HPDE6-E6E7 (cell line): ENCODE results near the gene TH.

Experiments
- DNase-seq: peaks from one replicate; pipeline ENCODE4 v3.0.0; 2011; ENCODE audit warnings: missing footprints; ENCODE audit errors: extremely low spot score

The TH gene

DNA sequence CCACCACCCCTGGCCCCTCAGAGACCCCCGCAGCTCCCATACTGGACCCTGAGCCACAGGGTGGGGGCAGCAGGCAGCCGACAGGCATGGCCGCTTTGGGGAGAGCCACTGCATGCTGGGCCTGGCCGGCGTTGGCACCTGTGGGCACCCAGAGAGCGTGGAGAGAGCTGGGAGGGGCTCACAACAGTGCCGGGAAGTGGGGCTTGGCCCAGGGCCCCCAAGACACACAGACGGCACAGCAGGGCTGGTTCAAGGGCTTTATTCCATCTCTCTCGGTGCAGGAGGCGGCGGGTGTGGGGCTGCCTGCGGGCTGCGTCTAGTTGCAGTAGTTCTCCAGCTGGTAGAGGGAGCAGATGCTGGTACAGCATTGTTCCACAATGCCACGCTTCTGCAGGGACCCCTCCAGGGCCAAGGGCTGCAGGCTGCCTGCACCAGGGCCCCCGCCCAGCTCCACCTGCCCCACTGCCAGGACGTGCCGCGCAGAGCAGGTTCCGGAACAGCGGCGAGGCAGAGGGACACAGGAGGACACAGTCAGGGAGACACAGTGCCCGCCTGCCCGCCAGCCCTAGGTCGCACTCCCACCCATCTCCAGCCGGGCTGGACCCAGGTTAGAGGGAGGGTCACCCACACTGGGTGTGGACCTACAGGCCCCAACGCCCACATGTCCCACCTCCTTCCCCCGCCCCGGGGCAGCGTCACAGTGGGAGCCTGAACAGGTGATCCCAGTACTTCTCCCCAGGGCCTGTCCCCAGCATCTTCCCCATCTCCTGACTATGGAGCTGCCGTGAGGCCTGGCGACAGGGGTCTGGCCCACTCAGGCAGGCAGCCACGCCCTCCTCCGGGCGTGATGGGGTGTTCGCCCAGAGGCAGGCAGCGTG, 11.8 kb downstream of the TH start:
- no peak for DNase-seq

DNA sequence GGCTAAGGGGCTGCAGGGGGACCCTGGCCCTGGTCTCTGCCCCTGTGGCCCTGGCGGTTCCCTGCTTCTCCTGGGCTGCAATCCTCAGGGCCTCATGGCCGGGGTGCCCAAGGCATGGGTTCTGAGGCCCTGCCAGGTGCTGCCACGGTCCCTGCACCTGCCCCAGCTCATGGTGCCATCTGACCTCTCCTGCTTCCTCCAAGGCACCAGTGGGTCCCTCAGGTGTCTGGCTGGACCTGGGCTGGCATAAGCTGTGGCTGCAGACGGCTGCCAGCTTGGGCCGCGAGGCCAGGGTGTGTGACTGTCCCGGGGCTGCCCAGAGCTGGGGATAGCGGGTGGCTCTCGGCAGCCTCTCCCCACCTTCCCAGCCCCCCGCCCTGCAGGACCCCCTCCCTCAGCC, 12.6 kb downstream of the TH start:
- no peak for DNase-seq

DNA sequence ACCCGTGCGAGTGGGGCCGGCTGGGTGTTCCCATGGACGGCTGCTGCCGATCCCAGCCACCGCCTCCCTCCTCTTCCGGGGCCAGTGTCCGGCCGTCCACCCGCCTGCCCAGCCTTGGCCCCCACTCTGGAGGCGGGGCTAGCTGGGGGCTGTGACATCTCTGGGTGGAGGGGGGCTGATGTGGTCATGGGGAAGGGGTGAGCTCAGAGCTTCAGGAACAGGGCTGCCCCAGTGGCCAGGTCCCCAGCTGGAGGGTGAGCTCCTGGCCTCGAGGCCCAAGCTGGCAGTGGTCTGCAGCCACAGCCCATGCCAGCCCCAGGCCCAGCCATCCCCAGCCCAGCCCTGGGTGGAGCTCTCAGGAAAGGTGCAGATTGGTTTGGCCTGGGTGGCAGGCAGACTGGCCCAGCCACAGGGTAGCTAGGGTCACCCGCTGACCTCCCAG, 13.3 kb downstream of the TH start:
- DNase-seq, result no peak

DNA sequence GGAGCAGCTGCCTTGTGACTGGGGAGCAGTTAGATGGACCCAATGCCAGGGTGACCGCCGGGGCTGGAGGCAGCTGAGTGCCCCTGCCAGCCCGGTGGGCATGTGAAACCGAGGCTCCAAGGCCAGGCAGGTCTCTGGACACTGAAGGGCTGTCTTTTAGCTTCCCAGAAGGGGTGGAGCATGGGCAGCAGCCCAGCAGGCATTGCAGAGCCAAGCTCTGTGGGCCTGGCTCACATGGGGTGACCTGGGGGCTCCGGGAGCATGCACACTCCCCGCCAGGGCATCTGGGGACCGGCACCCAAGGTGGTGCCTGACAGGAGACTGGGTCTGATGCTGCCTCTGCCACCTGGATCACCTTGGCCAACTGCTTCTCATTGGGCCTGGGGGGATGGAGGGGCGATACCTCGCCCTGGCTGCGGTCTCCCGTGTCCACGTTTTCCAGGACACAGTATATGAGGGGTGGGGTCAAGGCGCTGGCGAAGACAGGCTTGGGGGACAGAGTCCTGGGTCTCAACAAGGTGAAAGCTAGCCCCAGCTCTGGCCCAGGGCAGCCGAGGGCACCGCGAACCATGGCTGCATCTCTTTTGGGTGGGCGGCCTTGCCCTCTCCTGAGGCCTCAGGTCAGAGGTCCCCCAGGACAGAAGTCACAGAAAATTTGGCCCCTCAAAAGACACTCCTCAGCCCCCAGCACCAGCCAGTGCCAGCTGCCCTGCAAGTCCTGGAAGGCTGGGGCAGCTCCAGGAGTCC, 14.1 kb downstream of the TH start:
- no peak for DNase-seq

DNA sequence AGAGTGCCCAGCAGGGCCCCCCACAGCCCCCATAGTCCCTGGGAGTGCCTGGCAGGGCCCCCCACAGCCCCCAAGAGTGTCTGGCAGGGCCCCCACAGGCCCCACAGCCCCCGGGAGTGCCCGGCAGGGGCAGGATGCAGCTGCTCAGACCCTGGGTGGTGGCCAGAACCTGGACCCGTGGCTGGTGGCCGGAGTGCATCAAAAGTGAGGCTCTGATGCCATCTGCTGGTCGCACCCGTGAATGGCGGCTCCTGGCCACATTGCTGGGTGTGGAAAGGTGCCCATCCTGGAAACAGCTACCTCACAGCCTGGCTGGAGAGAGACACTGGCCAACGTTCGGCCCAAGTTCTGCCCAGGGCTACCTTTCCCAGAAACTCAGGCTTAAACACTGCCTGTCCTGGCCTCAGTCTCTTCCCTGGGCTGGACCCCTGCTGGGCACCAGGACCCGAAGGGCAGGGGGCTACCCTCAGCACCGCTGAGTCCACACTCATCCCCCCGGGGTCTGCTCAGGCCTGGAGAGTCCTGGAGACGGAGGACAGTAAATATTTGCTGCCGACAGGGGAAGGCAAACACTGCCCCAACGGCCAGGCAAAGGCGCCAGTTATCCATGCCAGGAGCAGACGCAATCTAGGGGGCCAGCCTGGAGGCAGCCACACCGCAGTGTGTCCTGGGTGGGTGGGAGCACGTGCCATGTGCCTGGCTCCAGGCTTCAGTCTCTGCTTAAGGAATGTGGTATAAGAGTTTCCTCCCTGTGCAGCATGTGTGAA, 15.0 kb downstream of the TH start:
- DNase-seq, result peak; percentile 63

DNA sequence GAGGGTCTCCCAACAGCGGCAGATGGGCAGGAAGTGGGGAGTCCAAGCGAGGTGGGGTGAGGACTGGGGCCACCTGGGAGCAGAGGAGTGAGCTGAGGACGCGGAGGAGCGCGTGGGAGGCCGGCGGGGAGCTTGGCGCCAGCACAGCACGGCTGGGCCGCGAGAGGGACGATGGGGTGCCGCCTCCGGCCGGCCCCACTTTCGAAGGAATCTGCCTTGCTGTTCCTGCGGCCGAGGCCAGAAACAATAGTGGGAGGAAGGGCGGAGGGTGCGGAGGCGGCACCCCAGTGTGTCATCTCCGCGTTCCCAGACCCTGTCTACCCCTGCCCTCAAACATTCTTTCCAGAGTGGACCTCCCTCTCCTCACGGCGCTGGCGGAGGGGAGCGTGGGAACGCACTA, 16.1 kb downstream of the TH start:
- no peak for DNase-seq

DNA sequence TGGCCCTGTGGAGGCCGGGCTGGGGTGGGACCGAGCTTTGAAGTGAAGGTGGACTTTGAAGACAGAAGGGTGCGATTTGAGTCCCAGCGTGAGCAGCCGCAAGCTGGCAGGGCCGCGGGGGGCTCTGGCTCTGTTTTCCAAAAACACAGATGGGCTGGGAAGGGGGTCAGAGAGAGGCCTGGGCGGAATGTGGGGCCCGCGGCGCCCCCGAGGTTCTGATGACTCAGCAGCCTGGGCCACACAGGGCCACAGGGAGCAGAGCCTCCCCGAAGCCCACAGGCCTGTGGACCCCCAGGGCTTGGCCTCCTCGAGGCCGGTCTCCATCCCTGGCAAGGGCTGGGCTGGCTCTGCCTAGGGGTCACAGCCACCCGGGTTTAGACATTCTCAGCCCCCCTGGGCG, 16.7 kb downstream of the TH start:
- no peak for DNase-seq

DNA sequence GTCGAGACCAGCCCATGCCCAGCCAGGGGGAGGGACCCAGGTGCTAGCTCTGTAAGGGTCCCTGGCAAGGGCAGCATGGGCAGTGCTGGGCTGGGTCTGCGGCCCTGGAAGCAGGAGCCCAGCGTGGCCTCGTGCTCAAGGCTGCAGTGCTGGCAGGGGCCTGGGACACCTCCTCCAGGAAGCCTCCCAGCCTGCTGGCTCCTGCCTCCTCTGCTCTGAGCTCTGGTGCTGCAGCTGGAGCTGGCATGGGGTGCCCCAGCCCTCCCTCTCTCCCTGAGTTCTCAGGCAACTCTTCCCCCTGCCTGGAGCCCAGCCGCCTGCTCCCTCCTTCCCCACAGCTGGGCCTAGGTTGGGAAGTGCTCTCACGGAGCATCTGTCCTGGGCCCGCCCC, 17.4 kb downstream of the TH start:
- DNase-seq, result no peak

DNA sequence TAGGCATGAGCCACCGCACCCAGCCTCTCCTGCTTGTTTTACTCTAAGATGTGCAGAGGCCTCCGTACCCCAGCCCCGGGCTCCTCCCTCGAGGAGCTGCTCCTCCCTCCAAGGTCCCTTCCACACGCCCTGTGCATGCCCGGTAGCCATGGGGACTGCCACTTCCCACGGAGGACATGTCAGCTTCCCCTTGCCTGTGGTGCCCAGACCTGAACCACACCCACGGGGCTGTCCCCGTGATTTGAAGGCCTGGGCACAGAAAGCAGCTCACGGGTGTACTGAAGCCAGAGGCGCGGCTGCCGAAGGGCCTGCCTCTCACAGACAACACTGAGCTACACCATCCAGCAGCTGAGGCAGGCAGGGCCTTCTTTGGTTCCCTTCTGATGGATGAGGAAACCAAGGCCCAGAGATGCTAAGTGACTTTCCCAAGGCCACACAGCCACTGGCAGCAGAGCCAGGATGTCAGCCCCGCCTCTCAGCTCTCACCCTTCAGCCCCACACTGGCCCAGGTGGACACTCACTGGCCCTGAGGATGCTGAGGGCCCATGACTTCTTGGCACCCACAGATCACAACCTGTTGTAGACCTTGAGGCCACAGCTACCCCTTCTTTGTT, 17.9 kb downstream of the TH start:
- no peak for DNase-seq

DNA sequence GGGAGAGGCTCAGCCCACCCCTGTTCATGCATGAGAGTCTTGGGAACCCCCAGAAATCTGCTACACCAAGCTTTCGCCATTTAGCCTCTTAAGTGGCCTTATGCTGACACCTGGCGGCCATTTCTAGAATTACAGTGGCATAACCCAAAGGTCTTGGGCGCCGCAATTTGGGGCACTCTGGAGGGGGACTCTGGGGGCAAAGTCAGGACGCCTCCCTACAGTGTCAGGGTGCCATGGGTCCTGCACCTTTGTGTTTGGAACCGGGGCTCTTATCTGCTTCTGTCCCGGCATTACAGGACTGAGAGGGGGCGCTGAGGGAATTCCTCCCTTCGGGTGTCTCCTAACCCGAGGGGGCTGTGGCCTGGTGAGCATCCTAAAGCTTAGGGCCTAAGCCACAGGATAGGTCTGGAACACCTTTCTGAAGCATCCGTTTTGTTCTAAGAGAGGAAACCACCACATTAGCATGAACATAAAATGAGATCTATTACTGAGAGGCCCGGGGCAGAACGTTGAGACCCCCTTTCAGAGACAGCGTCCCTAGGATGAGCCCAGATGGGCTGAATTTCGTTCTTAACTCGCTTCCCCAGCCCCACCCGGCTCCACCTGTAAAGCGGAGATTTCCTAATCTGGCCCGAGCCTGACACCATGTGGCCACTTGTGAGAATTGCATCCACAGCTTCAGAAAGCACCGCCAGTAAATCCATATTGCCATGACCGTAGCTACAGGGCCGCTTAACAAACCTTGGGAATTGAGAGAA, 19.9 kb downstream of the TH start:
- peak; percentile 84 for DNase-seq

DNA sequence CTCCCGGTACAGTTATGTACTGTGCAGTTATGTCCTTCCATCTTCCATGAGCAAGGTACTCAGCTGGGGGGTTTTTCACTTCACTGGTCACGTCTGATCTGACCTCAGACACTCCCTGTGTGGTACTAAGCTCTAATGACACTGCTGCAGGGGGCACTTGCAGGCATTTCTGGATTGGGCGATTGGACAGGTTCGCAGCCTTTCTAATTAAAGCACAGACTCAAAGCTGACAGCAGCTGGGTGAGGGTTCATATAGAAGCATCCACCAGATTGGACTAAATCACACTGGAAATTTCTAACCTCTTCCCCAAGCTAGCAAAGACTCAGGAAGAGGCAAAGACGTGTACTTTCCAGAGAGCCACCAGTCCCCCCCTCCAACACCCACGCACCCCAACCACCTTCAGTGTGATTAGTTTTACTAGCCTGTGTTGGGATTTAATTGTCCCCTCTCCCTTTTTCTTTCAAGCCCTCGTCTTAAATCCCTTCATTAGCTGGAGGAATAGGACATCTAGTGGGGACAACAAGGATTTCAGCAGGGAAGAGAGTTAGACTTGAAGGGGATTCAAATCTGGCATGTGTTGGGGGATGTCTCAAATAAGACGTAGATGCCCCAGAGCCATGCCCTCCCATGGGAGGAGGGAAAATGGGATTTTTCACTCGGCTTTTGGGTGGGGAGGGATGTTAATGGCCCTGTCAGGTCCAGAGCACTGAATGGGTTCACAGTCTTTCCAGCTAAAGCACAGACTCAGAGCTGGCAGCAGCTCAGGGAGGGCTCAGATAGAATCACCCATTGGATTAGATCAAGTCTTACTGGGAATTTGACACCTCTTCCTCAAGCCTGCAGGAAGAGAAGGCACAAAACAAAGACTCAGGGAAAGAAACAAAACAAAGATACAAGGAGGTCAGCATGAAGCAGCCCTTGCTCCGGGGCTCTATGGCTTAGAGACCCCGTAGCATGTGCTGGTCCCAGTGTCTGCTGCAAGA, 21.5 kb downstream of the TH start:
- no peak for DNase-seq

DNA sequence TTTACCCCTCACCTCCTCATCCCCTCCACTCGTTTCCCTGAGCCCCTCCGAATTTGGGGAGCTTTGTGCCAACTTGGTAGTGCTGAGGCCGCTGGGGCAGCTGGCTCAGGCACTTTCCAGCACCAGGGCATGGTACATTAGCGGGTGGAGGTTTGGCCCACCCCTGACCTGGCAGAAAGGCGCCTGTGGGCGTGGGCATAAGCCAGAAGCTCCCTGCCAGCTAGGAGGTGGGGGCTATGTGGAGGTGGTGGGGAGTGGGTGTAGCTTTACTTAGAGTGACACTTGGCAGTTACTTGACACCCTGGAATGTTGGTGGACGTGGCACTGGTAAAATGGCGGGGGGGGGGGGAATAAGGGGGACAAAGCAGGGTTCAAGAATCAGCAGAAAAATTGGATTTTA, 22.2 kb downstream of the TH start:
- DNase-seq, result no peak

DNA sequence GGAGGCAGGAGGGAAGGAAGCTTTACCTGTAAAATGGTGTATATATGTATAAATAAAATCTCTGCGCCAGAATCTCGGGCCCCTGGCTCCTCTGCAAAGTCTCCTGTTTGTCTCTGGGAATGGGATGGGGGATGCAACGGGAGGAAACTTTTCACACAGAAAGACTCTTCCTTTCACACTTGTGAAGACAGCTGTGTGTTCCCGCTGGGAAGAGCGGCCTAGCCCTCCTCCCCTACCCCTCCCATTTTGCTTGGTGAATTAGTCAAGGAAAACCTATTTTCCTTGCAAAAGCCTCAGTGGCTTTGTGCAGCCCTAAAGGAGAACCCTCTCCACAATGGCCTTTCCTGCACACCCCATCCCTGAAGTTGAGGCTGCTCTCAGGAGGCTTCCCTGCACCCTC, 23.0 kb downstream of the TH start:
- no peak for DNase-seq

DNA sequence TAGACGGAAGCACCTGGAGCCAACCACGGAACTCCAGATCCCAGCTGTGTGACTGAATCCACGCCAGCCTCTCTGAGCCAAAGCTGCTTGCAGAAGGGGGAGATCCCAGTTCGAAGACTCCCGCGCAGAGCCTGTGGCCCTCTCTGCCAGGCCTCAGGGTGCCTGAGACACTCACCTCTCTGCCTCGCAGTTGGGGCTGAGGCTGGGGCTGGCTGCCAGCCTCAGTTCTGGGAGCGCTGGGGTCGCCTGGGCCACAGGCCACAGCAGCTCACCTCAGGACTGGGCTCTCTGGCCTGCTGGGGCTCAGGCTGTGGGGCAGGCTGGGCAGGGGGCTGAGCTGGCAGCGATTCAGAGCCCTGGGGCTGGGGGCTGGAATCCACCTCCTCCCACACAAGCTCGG, 24.2 kb downstream of the TH start:
- no peak for DNase-seq

DNA sequence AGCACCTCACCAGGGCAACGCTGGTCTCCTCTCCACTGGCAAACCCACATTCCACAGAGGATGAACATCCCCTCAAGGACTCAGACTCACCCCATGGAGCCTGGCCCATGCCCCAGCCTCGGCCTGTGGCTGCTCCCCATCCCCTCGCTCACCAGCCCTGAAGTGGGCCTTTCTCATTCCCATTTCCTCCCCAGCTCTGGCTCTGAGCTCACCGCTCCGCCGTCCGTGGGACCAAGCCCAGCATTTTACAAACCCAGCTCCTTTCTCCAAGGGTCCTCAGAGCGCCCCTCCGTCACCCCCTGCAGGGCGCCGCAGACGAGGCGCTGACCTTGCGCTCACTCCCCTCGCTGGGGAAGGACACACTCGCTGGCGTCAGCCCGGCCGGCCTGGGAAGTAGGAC, 25.6 kb downstream of the TH start:
- DNase-seq, result no peak

DNA sequence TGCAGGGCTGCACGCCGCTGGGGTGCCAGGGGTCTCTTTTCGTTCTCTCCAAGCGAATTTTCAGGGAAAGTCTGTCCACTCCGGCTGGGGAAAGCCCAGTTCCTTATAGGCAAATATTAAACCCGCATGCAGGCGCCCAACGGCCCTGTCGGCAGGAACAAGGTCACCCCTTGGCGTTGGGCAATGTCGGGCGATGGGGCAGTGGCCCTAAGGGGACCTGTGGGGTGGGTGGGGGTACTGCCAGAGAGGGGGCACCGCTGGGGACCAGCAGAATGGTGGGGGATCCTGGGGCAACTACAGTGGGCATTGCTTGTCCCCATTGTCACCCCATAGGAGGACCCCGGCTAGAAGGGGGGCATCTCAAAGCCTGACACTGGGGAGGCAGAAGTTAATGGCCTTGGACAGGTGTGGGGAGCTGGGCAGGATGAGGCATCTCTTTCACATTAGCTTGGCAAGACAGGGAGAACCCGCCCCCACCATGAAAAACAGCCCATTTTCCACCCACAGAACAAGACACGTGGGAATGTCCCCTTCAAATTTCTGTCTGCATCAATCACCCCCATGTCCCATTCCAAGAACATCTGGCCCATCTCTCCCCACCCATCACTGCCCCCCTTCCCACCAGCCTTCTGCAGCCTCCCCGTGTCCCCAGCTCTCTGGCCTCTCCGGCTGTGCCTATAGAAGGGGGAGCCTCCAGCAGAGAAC, 26.9 kb downstream of the TH start:
- no peak for DNase-seq

DNA sequence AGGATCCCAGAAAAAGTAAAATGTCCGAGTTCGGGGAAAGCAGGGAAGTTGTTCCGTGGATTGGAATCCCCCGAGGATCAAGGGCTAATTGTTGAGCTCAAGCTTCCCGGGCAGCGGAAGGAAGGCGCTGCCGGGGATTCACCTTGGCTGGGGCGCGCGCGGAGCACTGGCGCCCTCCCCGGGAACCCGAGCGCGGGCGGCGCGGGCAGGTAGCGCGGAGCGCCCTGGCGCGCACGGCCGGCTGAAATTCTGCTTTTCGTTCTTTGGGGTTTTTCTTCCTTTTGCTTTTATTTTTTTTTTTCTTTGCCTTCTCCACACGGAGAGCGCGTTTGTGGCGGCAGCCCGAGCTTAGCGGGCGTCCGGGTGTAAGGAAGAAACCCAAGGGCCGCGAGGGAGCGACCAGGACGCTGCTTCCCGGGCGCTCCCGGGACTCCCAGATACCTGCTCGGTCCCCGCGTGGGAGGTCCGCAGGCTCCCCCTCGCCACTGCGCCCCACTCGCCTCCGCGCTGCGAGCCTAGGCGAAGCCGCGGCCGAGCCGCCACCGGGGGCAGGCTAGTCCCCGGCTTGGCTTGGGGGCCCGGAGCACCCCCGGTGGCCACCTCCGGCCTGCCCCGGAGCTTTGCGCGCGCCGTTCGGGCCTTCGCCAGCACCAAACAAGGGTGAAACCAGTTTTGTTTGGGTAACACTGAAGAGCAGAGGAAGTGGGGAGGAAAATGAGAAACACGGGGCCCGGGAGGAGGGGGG, 27.6 kb downstream of the TH start:
- DNase-seq, result no peak

DNA sequence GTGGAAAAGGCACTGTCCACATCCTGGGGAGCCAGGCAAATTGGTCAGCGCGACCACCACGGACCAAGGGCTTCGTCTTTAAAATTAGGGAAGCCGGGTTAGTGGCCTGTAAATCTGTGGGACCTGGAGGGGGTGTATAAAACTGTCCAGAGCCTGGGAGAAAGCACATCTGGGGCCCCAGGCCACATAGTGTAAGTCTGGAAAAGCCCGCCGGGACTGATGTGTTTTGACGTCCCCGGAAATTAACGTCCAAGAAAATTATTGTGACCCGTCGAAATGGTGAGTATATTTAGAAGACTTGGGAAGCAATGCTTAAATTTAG, 28.2 kb downstream of the TH start:
- DNase-seq, result no peak

DNA sequence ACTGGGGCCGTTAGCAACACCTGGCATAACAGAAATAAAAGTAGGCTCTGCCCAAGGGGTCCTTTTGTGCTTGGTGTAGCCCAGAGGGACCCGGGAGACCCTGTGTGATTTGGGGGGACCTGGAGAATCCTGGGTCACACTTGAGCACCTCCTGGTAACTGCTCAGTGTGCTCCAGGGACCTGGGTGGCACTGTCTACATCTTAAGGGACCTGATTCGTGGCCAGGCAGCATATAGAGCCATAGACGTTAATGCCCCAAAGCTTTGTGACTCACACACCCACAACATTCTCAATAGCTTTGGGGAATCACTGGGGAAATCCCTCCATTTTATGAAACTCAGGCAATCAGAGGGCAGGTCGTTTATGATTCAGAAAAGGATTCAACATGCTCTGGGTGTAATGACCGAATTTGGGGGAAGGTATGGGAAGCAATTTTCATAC, 28.8 kb downstream of the TH start:
- no peak for DNase-seq
